Stimulated activated naive B cell treated with anti-CD40 and anti-IgM and Interleukin-4, amounts not matched to agents 10 μg/mL and 1 μg/mL and 100 μg/mL, for 72 hours (primary cell): ENCODE results near the gene STK33.

Source experiments
- ATAC-seq, 2 donors: fragments of 150-1000 bp; cut with Tn5 transposase; replicated peaks; 2 replicates each; pipeline ENCODE4 v1.10.0; 2021; ENCODE audit warnings: moderate library complexity in 1 of 2
- DNase-seq: peaks from one replicate; pipeline ENCODE4 v3.0.0; 2021
- H3K27ac Mint-ChIP-seq: one replicate; pipeline ENCODE4 v1.8.0; 2022; ENCODE audit warnings: mild to moderate bottlenecking, mixed read lengths
- H3K27me3 Mint-ChIP-seq, 2 donors: one replicate each; pipeline ENCODE4 v1.8.0; 2022; ENCODE audit warnings: mixed read lengths in 2 of 2
- H3K36me3 Mint-ChIP-seq, 2 donors: one replicate each; pipeline ENCODE4 v1.8.0; 2022; ENCODE audit warnings: mixed read lengths in 2 of 2, mild to moderate bottlenecking in 1 of 2
- H3K4me1 Mint-ChIP-seq, 2 donors: one replicate each; pipeline ENCODE4 v1.8.0; 2022; ENCODE audit warnings: mixed read lengths in 2 of 2, mild to moderate bottlenecking in 1 of 2
- H3K4me3 Mint-ChIP-seq, 2 donors: one replicate each; pipeline ENCODE4 v1.8.0; 2022; ENCODE audit warnings: mild to moderate bottlenecking in 2 of 2, mixed read lengths in 2 of 2, moderate library complexity in 1 of 2
- H3K9me3 Mint-ChIP-seq, 2 donors: one replicate each; pipeline ENCODE4 v1.8.0; 2022; ENCODE audit warnings: mixed read lengths in 2 of 2, mild to moderate bottlenecking in 1 of 2

STK33 gene

GRCh38 chr11:8614497-8614896, 20.5 kb upstream of the STK33 start:
- no peak overlapping the region for H3K27ac Mint-ChIP-seq
- H3K4me3 Mint-ChIP-seq: no peak overlapping the region
- no peaks in the 10 kb centered on the region for H3K9me3 Mint-ChIP-seq

GRCh38 chr11:8613036-8613435, 19.0 kb upstream of the STK33 start:
- H3K9me3 Mint-ChIP-seq: no peaks in the 10 kb centered on the region
- no peak overlapping the region for H3K4me3 Mint-ChIP-seq
- no peak for ATAC-seq
- H3K36me3 Mint-ChIP-seq: peaks cover 16 to 19% of the 10 kb centered on the region in 2 donors
- no peaks in the 10 kb centered on the region for H3K27me3 Mint-ChIP-seq
- H3K27ac Mint-ChIP-seq: no peak overlapping the region
- no peak for DNase-seq
- H3K4me1 Mint-ChIP-seq: no peaks in the 10 kb centered on the region

More at GRCh38 chr11:8614497-8614896, 20.5 kb upstream of the STK33 start:
- H3K4me1 Mint-ChIP-seq: no peaks in the 10 kb centered on the region
- DNase-seq (no peak), ATAC-seq (no peak)
- peaks cover 20 to 27% of the 10 kb centered on the region in 2 donors for H3K36me3 Mint-ChIP-seq
- H3K27me3 Mint-ChIP-seq: no peaks in the 10 kb centered on the region

GRCh38 chr11:8612522-8612921, 18.5 kb upstream of the STK33 start:
- Mint-ChIP-seq H3K9me3 (no peaks in the 10 kb centered on the region), H3K36me3 (peaks cover 16 to 19% of the 10 kb centered on the region in 2 donors), H3K27ac (no peak overlapping the region), H3K27me3 (no peaks in the 10 kb centered on the region), H3K4me3 (no peak overlapping the region), H3K4me1 (no peaks in the 10 kb centered on the region)
- no peak for ATAC-seq
- no peak for DNase-seq

- H3K36me3 Mint-ChIP-seq: peaks cover 13 to 19% of the 10 kb centered on the region in 2 donors
- peaks cover 0 to 12% of the 10 kb centered on the region in 2 donors for H3K27me3 Mint-ChIP-seq
- H3K9me3 Mint-ChIP-seq: no peaks in the 10 kb centered on the region
- ATAC-seq (peak in 1 of 2 donors; percentile 49), DNase-seq (no peak)
- H3K4me3 Mint-ChIP-seq: no peak overlapping the region
- H3K4me1 Mint-ChIP-seq: no peaks in the 10 kb centered on the region
- no peak overlapping the region for H3K27ac Mint-ChIP-seq
These were observed 16.6 kb upstream of the STK33 start for GRCh38 chr11:8610532-8611116.

- DNase-seq (no peak), ATAC-seq (no peak)
- Mint-ChIP-seq H3K4me3 (no peak overlapping the region), H3K9me3 (no peaks in the 10 kb centered on the region), H3K27ac (no peak overlapping the region), H3K36me3 (peaks cover 12 to 13% of the 10 kb centered on the region in 2 donors), H3K27me3 (peaks cover 13 to 23% of the 10 kb centered on the region in 2 donors), H3K4me1 (peaks cover 5 to 7% of the 10 kb centered on the region in 2 donors)
These were observed 14.6 kb upstream of the STK33 start for GRCh38 chr11:8608652-8609051.

- H3K27ac Mint-ChIP-seq: no peak overlapping the region
- ATAC-seq: no peak
These were observed 12.0 kb upstream of the STK33 start for GRCh38 chr11:8605971-8606563.

GRCh38 chr11:8604078-8604723, 10.2 kb upstream of the STK33 start:
- ATAC-seq: peak; percentile 78 to 82

More at GRCh38 chr11:8605971-8606563, 12.0 kb upstream of the STK33 start:
- Mint-ChIP-seq H3K9me3 (no peaks in the 10 kb centered on the region), H3K27me3 (peaks cover 21 to 32% of the 10 kb centered on the region in 2 donors), H3K4me3 (no peak overlapping the region), H3K36me3 (peaks cover 3 to 5% of the 10 kb centered on the region in 2 donors), H3K4me1 (peaks cover 5 to 8% of the 10 kb centered on the region in 2 donors)
- no peak for DNase-seq

GRCh38 chr11:8603696-8604077, 9.7 kb upstream of the STK33 start:
- H3K9me3 Mint-ChIP-seq: no peaks in the 10 kb centered on the region
- H3K36me3 Mint-ChIP-seq: no peaks in the 10 kb centered on the region
- H3K27ac Mint-ChIP-seq: no peak overlapping the region
- DNase-seq (no peak), ATAC-seq (peak; percentile 25 to 46)
- peaks cover 5 to 8% of the 10 kb centered on the region in 2 donors for H3K4me1 Mint-ChIP-seq
- H3K27me3 Mint-ChIP-seq: peaks cover 21 to 37% of the 10 kb centered on the region in 2 donors
- H3K4me3 Mint-ChIP-seq: no peak overlapping the region

More at GRCh38 chr11:8604078-8604723, 10.2 kb upstream of the STK33 start:
- Mint-ChIP-seq H3K27me3 (peaks cover 21 to 32% of the 10 kb centered on the region in 2 donors), H3K36me3 (no peaks in the 10 kb centered on the region), H3K9me3 (no peaks in the 10 kb centered on the region), H3K27ac (no peak overlapping the region), H3K4me1 (peaks cover 5 to 8% of the 10 kb centered on the region in 2 donors), H3K4me3 (no peak overlapping the region)
- DNase-seq: no peak

GRCh38 chr11:8601376-8602133, 7.5 kb upstream of the STK33 start:
- Mint-ChIP-seq H3K27me3 (peaks cover 21 to 34% of the 10 kb centered on the region in 2 donors), H3K4me1 (peaks cover 5 to 8% of the 10 kb centered on the region in 2 donors), H3K36me3 (no peaks in the 10 kb centered on the region), H3K4me3 (no peak overlapping the region), H3K9me3 (no peaks in the 10 kb centered on the region), H3K27ac (no peak overlapping the region)
- DNase-seq (no peak), ATAC-seq (no peak)

GRCh38 chr11:8598506-8598905, 4.5 kb upstream of the STK33 start:
- Mint-ChIP-seq H3K4me3 (no peak overlapping the region), H3K36me3 (no peaks in the 10 kb centered on the region), H3K9me3 (no peaks in the 10 kb centered on the region), H3K4me1 (peaks cover 4 to 17% of the 10 kb centered on the region in 2 donors), H3K27ac (no peak overlapping the region), H3K27me3 (peaks cover 7 to 12% of the 10 kb centered on the region in 2 donors)
- ATAC-seq: no peak
- no peak for DNase-seq

GRCh38 chr11:8597182-8597581, 3.2 kb upstream of the STK33 start:
- no peak overlapping the region for H3K4me3 Mint-ChIP-seq
- no peaks in the 10 kb centered on the region for H3K9me3 Mint-ChIP-seq
- peaks cover 0 to 9% of the 10 kb centered on the region in 2 donors for H3K27me3 Mint-ChIP-seq
- H3K36me3 Mint-ChIP-seq: no peaks in the 10 kb centered on the region
- DNase-seq (no peak), ATAC-seq (no peak)
- no peak overlapping the region for H3K27ac Mint-ChIP-seq
- peaks cover 8 to 28% of the 10 kb centered on the region in 2 donors for H3K4me1 Mint-ChIP-seq

- Mint-ChIP-seq H3K4me1 (peaks cover 8 to 28% of the 10 kb centered on the region in 2 donors), H3K36me3 (no peaks in the 10 kb centered on the region), H3K4me3 (no peak overlapping the region), H3K27ac (no peak overlapping the region), H3K27me3 (peaks cover 0 to 9% of the 10 kb centered on the region in 2 donors), H3K9me3 (no peaks in the 10 kb centered on the region)
- ATAC-seq (no peak), DNase-seq (no peak)
These were observed 2.5 kb upstream of the STK33 start for GRCh38 chr11:8596504-8597046.

- peak overlapping the region; percentile 91 to 92 for H3K4me3 Mint-ChIP-seq
- DNase-seq (no peak), ATAC-seq (peak; percentile 31 to 53)
- peaks cover 8 to 28% of the 10 kb centered on the region in 2 donors for H3K4me1 Mint-ChIP-seq
- H3K9me3 Mint-ChIP-seq: no peaks in the 10 kb centered on the region
- H3K36me3 Mint-ChIP-seq: no peaks in the 10 kb centered on the region
- H3K27me3 Mint-ChIP-seq: no peaks in the 10 kb centered on the region
- peak overlapping the region; percentile 83 for H3K27ac Mint-ChIP-seq
These were observed 573 bp downstream of the STK33 start for GRCh38 chr11:8593455-8593854.

- Mint-ChIP-seq H3K27me3 (no peaks in the 10 kb centered on the region), H3K9me3 (no peaks in the 10 kb centered on the region)
- ATAC-seq: no peak
These were observed 6.1 kb downstream of the STK33 start for GRCh38 chr11:8587915-8588314.

More at GRCh38 chr11:8587915-8588314, 6.1 kb downstream of the STK33 start:
- no peak for DNase-seq
- no peak overlapping the region for H3K4me3 Mint-ChIP-seq
- H3K27ac Mint-ChIP-seq: no peak overlapping the region
- peaks cover 4 to 6% of the 10 kb centered on the region in 2 donors for H3K36me3 Mint-ChIP-seq
- peaks cover 7 to 15% of the 10 kb centered on the region in 2 donors for H3K4me1 Mint-ChIP-seq
